Suprapubic skin (tissue), 4 donors: ENCODE measurements around the gene MED7. TPM values are rescaled to one million over a fixed set of nuclear protein-coding genes. Genes with fewer than 3 reads are reported as not detected.
A peak's percentile ranks its signal among the peaks of the same experiment; 100 is the strongest.

Source experiments
- DNase-seq, 2 donors: peaks; one replicate each; pipeline ENCODE4 v3.0.0-alpha.2; 2019; ENCODE audit warnings: low spot score in 2 of 2
- H3K27ac ChIP-seq: fragments of 200-600 bp; sonication (generic); one replicate; pipeline ENCODE4 v1.5.1; 2019
- H3K27me3 ChIP-seq: fragments of 200-600 bp; sonication (generic); one replicate; pipeline ENCODE4 v1.5.1; 2019
- H3K36me3 ChIP-seq: fragments of 200-600 bp; sonication (generic); one replicate; pipeline ENCODE4 v1.5.1; 2019
- H3K4me1 ChIP-seq: fragments of 200-600 bp; sonication (generic); one replicate; pipeline ENCODE4 v1.5.1; 2019
- H3K4me3 ChIP-seq: fragments of 200-600 bp; sonication (generic); one replicate; pipeline ENCODE4 v1.5.1; 2019; ENCODE audit warnings: mild to moderate bottlenecking
- H3K9me3 ChIP-seq: fragments of 200-600 bp; sonication (generic); one replicate; pipeline ENCODE4 v1.5.1; 2019
- EP300 ChIP-seq: sonication (generic); formaldehyde crosslinking; IDR thresholded peaks from one replicate; pipeline ENCODE4 v1.6.1; 2017; ENCODE audit warnings: antibody characterized with exemption
- POLR2A ChIP-seq, 2 donors: fragments of 450-650 bp; IDR thresholded peaks; one replicate each; pipeline ENCODE4 v1.6.1; 2017; ENCODE audit warnings: antibody characterized with exemption in 2 of 2, mild to moderate bottlenecking in 2 of 2, moderate library complexity in 2 of 2
- POLR2AphosphoS5 ChIP-seq, 3 donors: sonication (generic); formaldehyde crosslinking; IDR thresholded peaks; one replicate each; pipeline ENCODE4 v1.6.1; 2017; ENCODE audit warnings: antibody characterized with exemption in 3 of 3
- WGBS: methylation state at CpG from one replicate; pipeline ENCODE4 v1.1.5; 2018; 5-methylcytosine and 5-hydroxymethylcytosine counted together
- total RNA-seq, 4 donors: library from RNA; depleted of rRNA; stranded (reverse); fragments of >200 nt; gene quantifications; one replicate each; pipeline ENCODE4 v1.1.0, GENCODE V29; 2016
- TF ChIP-seq, protein P1 (sequence below), 2 donors: fragments of 200-600 bp in 1 of 2; fragments of 450-650 bp in 1 of 2; sonication (generic) in 1 of 2; IDR thresholded peaks; one replicate each; pipeline ENCODE4 v1.5.1; 2016 to 2019; ENCODE audit warnings: antibody characterized with exemption in 2 of 2, mild to moderate bottlenecking in 1 of 2, moderate library complexity in 1 of 2

MED7 gene
- total RNA-seq, 4 donors from 2014 or later, result 5.5 to 13.6 (median 8.9) TPM

GRCh38 chr5:157159209-157159751, 16.6 kb upstream of the MED7 start:
- Histone ChIP-seq H3K27me3 (peaks cover 8% of the 10 kb centered on the region), H3K36me3 (no peaks in the 10 kb centered on the region), H3K9me3 (no peaks in the 10 kb centered on the region), H3K27ac (no peak overlapping the region), H3K4me3 (no peak overlapping the region), H3K4me1 (no peaks in the 10 kb centered on the region)
- no peak for DNase-seq
- 76% methylated on average over 6 of the region's 6 CpGs for WGBS
- TF ChIP-seq, protein P1, sequence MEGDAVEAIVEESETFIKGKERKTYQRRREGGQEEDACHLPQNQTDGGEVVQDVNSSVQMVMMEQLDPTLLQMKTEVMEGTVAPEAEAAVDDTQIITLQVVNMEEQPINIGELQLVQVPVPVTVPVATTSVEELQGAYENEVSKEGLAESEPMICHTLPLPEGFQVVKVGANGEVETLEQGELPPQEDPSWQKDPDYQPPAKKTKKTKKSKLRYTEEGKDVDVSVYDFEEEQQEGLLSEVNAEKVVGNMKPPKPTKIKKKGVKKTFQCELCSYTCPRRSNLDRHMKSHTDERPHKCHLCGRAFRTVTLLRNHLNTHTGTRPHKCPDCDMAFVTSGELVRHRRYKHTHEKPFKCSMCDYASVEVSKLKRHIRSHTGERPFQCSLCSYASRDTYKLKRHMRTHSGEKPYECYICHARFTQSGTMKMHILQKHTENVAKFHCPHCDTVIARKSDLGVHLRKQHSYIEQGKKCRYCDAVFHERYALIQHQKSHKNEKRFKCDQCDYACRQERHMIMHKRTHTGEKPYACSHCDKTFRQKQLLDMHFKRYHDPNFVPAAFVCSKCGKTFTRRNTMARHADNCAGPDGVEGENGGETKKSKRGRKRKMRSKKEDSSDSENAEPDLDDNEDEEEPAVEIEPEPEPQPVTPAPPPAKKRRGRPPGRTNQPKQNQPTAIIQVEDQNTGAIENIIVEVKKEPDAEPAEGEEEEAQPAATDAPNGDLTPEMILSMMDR (IDR thresholded peaks at IDR 0.05), result no peak
- TF ChIP-seq POLR2A (IDR thresholded peaks at IDR 0.05), result no peak

DNA sequence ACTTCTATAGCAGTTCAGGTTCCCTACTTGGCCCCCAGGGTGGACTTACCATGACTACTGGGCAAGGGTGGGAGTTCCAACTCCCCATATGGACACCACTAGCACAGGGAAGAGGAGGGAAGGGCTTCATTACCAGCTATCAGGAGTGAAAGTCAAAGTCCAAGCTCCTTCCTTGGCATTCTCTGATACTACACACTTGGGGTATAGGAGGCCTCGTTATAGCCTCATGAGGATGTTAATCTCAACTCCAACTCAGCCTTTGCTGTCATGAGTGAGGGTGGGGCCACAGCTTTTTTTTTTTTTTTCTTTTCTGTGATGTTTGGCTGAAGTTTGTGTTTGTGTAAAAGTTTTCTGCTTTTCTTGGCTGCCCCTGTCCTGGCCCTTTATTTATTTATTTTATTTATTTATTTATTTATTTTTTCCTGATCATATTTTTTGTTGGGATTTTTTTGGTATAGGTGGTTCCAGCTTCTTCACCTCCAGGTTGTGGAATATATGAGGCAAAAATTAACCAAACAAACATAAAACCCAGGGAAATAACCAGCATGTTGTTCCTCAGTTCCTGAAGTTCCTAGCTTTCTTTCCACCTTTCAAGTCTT, 14.7 kb upstream of the MED7 start:
- TF ChIP-seq POLR2AphosphoS5 (IDR thresholded peaks at IDR 0.05) (no peak), EP300 (no peak), POLR2A (IDR thresholded peaks at IDR 0.05) (no peak)
- TF ChIP-seq, protein P1 (IDR thresholded peaks at IDR 0.05), result no peak
- no peaks in the 10 kb centered on the region for H3K9me3 ChIP-seq
- DNase-seq, result no peak
- H3K36me3 ChIP-seq, result no peaks in the 10 kb centered on the region
- H3K4me1 ChIP-seq, result no peaks in the 10 kb centered on the region
- 77% methylated on average over 1 of the region's 1 CpG for WGBS
- no peak overlapping the region for H3K27ac ChIP-seq
- H3K4me3 ChIP-seq, result no peak overlapping the region
- no peaks in the 10 kb centered on the region for H3K27me3 ChIP-seq

DNA sequence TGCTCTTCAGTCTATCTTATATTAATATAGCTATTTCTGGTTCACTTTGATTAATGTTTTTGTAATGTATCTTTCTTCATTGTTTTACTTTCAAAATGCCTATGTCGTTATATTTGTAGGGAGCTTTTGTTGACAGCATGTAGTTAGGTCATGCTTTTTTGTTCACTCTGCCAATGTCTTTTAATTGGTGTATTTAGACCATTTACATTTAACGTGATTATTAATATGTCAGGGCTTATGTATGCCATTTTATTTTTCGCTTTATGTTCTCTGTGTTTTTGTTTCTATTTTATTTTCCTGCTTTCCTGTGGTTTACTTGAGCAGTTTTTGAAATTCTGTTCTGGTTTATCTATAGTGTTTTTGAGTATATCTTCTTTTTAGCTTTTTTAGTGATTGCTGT, 12.6 kb upstream of the MED7 start:
- H3K4me3 ChIP-seq, result no peak overlapping the region
- H3K27ac ChIP-seq, result no peak overlapping the region
- no peaks in the 10 kb centered on the region for H3K36me3 ChIP-seq
- no peaks in the 10 kb centered on the region for H3K9me3 ChIP-seq
- no peak for DNase-seq
- no peaks in the 10 kb centered on the region for H3K27me3 ChIP-seq
- H3K4me1 ChIP-seq, result no peaks in the 10 kb centered on the region
- 83% methylated on average over 3 of the region's 3 CpGs for WGBS
- TF ChIP-seq POLR2AphosphoS5 (IDR thresholded peaks at IDR 0.05), result no peak
- TF ChIP-seq, protein P1 (IDR thresholded peaks at IDR 0.05), result no peak
- no peak for TF ChIP-seq EP300
- TF ChIP-seq POLR2A (IDR thresholded peaks at IDR 0.05), result no peak

DNA sequence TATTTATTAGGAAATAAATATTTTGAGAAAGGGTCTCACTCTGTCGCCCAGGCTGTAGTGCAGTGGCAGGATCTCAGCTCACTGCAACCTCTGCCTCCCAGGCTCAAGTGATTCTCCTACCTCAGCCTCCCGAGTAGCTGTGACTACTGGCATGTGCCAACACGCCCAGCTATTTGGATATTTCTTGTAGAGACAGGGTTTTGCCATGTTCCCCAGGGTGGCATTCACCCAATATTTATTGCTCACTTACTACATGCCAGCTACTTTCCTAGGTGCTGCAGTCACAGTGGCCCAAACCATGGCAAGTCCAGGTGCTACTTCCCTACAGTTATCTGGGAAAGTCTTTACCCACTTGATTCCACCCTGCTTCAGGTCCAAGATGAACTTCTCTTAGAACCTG, 8.3 kb upstream of the MED7 start:
- Histone ChIP-seq H3K4me3 (no peak overlapping the region), H3K36me3 (no peaks in the 10 kb centered on the region), H3K27me3 (no peaks in the 10 kb centered on the region), H3K9me3 (no peaks in the 10 kb centered on the region), H3K4me1 (peaks cover 2% of the 10 kb centered on the region), H3K27ac (no peak overlapping the region)
- DNase-seq, result no peak
- 73% methylated on average over 3 of the region's 3 CpGs for WGBS
- TF ChIP-seq, protein P1 (IDR thresholded peaks at IDR 0.05), result no peak
- no peak for TF ChIP-seq EP300
- no peak for TF ChIP-seq POLR2A (IDR thresholded peaks at IDR 0.05)
- no peak for TF ChIP-seq POLR2AphosphoS5 (IDR thresholded peaks at IDR 0.05)

GRCh38 chr5:157148734-157149615, 6.3 kb upstream of the MED7 start:
- TF ChIP-seq, protein P1 (IDR thresholded peaks at IDR 0.05), result peak; percentile 63 to 83
- TF ChIP-seq EP300 (no peak), POLR2AphosphoS5 (IDR thresholded peaks at IDR 0.05) (no peak)
- peaks cover 2% of the 10 kb centered on the region for H3K4me1 ChIP-seq
- WGBS, result 74% methylated on average over 14 of the region's 14 CpGs
- no peak overlapping the region for H3K4me3 ChIP-seq
- H3K36me3 ChIP-seq, result no peaks in the 10 kb centered on the region
- no peaks in the 10 kb centered on the region for H3K9me3 ChIP-seq
- H3K27ac ChIP-seq, result no peak overlapping the region
- H3K27me3 ChIP-seq, result no peaks in the 10 kb centered on the region
- peak in 1 of 2 donors; percentile 73 for DNase-seq
